ENCODE measurements around the gene ADARB1. TPM values are rescaled to one million over a fixed set of nuclear protein-coding genes. Genes with fewer than 3 reads are reported as not detected.

ADARB1 gene
- total and polyA plus RNA-seq, 8 donors, result 23.8 to 53.4 (median 30.2) TPM

DNA sequence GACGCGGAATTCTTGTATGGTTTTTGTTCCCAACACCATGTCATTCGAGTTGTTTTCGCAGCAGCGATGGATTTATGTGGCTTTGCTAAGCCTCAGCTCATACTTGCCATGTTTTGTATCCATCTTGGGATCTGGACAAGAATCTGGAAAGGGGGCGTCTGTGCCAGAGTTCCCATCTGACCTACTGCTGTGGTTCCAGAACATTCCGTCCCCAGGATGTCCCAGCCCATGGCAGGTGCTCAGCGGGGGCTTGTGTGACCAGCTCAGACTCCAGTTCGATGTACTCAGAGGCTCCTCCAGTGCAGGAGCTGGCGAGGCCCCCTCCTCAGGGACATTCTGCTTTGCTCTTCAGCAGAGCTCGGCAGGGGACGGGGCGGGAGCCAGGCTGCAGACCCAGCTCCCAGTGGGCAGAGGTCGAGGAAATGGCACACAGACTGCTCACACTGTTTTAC is 24.0 kb upstream of the ADARB1 start:
- intact Hi-C loops (cut with DNase I), result no loop called here
- peaks cover 0 to 30% of the 10 kb centered on the region in 2 donors for H3K27me3 ChIP-seq
- peak overlapping the region in 1 of 2 donors; percentile 61 for H3K27ac ChIP-seq
- H3K4me3 ChIP-seq, result no peak overlapping the region
- no peaks in the 10 kb centered on the region for H3K36me3 ChIP-seq
- DNase-seq (no peak), ATAC-seq (peak; percentile 29)
- TF ChIP-seq, protein P1, sequence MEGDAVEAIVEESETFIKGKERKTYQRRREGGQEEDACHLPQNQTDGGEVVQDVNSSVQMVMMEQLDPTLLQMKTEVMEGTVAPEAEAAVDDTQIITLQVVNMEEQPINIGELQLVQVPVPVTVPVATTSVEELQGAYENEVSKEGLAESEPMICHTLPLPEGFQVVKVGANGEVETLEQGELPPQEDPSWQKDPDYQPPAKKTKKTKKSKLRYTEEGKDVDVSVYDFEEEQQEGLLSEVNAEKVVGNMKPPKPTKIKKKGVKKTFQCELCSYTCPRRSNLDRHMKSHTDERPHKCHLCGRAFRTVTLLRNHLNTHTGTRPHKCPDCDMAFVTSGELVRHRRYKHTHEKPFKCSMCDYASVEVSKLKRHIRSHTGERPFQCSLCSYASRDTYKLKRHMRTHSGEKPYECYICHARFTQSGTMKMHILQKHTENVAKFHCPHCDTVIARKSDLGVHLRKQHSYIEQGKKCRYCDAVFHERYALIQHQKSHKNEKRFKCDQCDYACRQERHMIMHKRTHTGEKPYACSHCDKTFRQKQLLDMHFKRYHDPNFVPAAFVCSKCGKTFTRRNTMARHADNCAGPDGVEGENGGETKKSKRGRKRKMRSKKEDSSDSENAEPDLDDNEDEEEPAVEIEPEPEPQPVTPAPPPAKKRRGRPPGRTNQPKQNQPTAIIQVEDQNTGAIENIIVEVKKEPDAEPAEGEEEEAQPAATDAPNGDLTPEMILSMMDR (IDR thresholded peaks at IDR 0.05), result no peak
- peaks cover 0 to 4% of the 10 kb centered on the region in 2 donors for H3K4me1 ChIP-seq
- peaks cover 0 to 12% of the 10 kb centered on the region in 2 donors for H3K9me3 ChIP-seq

DNA sequence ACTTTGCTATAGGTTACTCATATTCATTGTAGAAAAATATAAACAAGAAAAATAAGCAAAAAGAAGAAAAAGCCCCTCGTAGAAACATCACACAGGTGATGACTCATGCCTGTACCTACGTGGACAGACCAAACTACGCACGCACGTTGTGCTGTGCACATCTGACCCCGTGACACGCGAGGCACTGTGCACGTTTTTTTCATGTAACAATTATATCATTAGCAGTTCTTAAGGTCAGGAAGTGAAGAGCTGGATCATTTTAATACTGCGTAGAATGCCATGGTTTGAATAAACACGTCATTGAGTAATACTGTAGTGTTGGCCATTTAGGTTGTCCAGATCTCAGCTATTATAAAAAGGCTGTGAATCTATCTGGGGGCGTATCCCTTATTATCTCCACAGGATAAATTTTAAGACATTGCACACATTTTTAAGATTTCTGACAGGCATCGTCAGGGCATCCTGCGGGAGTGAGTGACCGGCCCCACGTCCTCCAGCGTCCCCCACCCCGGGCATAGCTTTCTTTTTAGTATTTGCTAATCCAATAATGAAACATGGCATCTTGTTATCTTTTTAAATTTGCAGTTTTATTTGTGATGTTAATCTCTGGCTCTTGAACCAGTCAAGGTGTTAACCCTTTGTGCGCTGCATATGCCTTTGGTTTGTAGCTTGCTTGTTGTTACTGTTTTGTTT is 23.4 kb upstream of the ADARB1 start:
- peaks cover 0 to 4% of the 10 kb centered on the region in 2 donors for H3K4me1 ChIP-seq
- DNase-seq (no peak), ATAC-seq (peak; percentile 41)
- H3K27me3 ChIP-seq, result peaks cover 0 to 34% of the 10 kb centered on the region in 2 donors
- H3K4me3 ChIP-seq, result no peak overlapping the region
- TF ChIP-seq, protein P1 (IDR thresholded peaks at IDR 0.05), result no peak
- no peaks in the 10 kb centered on the region for H3K36me3 ChIP-seq
- intact Hi-C loops (cut with DNase I), result no loop called here
- H3K27ac ChIP-seq, result peak overlapping the region in 1 of 2 donors; percentile 61
- H3K9me3 ChIP-seq, result peaks cover 0 to 12% of the 10 kb centered on the region in 2 donors

- no peak for ATAC-seq
- no peak for DNase-seq
- Histone ChIP-seq H3K4me1 (peaks cover 0 to 4% of the 10 kb centered on the region in 2 donors), H3K9me3 (peaks cover 0 to 9% of the 10 kb centered on the region in 2 donors), H3K27me3 (peaks cover 0 to 42% of the 10 kb centered on the region in 2 donors), H3K36me3 (no peaks in the 10 kb centered on the region), H3K27ac (no peak overlapping the region), H3K4me3 (no peak overlapping the region)
- intact Hi-C loops (cut with DNase I), result no loop called here
- TF ChIP-seq, protein P1 (IDR thresholded peaks at IDR 0.05), result no peak
Measured at GRCh38 chr21:45051580-45052434, 22.6 kb upstream of the ADARB1 start.

DNA sequence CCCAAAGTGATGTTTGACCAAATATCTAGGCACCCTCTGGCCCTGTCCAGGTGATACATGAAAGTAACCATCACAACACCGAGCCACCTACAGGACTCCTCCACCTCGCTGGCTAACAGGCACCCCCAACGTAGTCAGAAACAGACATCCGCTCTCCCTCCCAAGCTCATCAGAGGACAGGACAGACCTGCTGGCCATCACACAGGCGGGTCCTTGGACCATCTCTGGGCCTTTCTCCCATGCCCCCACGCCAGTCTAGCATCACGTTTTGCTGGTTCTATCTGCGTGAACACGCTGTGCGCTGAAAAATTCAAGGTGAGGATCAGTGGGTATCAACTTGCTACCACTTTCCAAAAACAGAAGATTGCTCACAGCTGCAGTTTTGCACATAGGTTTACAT is 21.4 kb upstream of the ADARB1 start:
- TF ChIP-seq, protein P1 (IDR thresholded peaks at IDR 0.05), result no peak
- Histone ChIP-seq H3K27ac (no peak overlapping the region), H3K9me3 (no peaks in the 10 kb centered on the region), H3K27me3 (peaks cover 0 to 42% of the 10 kb centered on the region in 2 donors), H3K36me3 (no peaks in the 10 kb centered on the region), H3K4me1 (peaks cover 0 to 4% of the 10 kb centered on the region in 2 donors), H3K4me3 (no peak overlapping the region)
- intact Hi-C loops (cut with DNase I), result no loop called here
- DNase-seq (no peak), ATAC-seq (no peak)

Data from left lung (tissue), 10 donors.